ENCODE data around the gene C1orf122.

GRCh38 chr1:37839676-37840075 is 32.1 kb downstream of the C1orf122 start:
- TF ChIP-seq POLR2A (IDR thresholded peaks at IDR 0.05) (no peak), CTCF (IDR thresholded peaks at IDR 0.05) (no peak)

All from lower leg skin (tissue), 3 donors.